Endothelial cell of umbilical vein (primary cell): ENCODE data around the gene UVRAG. TPM values are rescaled to one million over a fixed set of nuclear protein-coding genes. Genes with fewer than 3 reads are reported as not detected.

Experiments
- BruUV-seq: library from RNA; stranded (reverse); fragments of 400-500 nt; replicated peaks from 2 replicates; lab custom pipeline; 2021; lab: Mats Ljungman, UMichigan
- CTCF ChIA-PET: fragments of 300-600, 350-600 bp; sonication (Branson Sonifier 250); formaldehyde crosslinking; loops from one replicate; lab custom pipeline; 2021; ENCODE audit warnings: antibody characterized with exemption, inconsistent platforms; lab: Charles Lee
- POLR2A ChIA-PET: fragments of 300-600, 350-600 bp; sonication (Branson Sonifier 250); formaldehyde crosslinking; loops from one replicate; lab custom pipeline; 2021; ENCODE audit warnings: antibody characterized with exemption, inconsistent platforms; lab: Charles Lee
- DNase-seq: peaks from one replicate; pipeline ENCODE4 v3.0.0-alpha.2; 2011; ENCODE audit warnings: low read depth, low spot score
- FAIRE-seq: peaks from 2 replicates; lab custom pipeline; 2011; peaks lifted over from hg19 to GRCh38; lab: Jason Lieb, UNC
- H2AFZ ChIP-seq: 2 replicates; pipeline ENCODE4 v1.6.0; 2012; ENCODE audit warnings: low read depth, low read length, control low read depth, inconsistent platforms
- H3K27ac ChIP-seq: 2 replicates; pipeline ENCODE4 v1.5.1; 2011; ENCODE audit warnings: low read depth, mild to moderate bottlenecking, control low read depth, low read length, moderate library complexity; ENCODE audit not compliant: insufficient read depth
- H3K27me3 ChIP-seq, 2 experiments: 2 replicates each; pipeline versions ENCODE4 v1.6.0 to v1.6.1; 2011; ENCODE audit warnings: low read length in 2 of 2, mixed read lengths in 1 of 2; ENCODE audit not compliant: control insufficient read depth in 2 of 2, insufficient read depth in 2 of 2
- H3K36me3 ChIP-seq, 2 experiments: 2 replicates in 1 of 2; 3 replicates in 1 of 2; pipeline ENCODE4 v1.5.1; 2011; ENCODE audit warnings: low read length in 2 of 2, mild to moderate bottlenecking in 1 of 2, moderate library complexity in 1 of 2; ENCODE audit not compliant: control insufficient read depth in 2 of 2, insufficient read depth in 2 of 2; ENCODE audit errors: extremely low read depth in 1 of 2
- H3K4me1 ChIP-seq: 3 replicates; pipeline ENCODE4 v1.5.1; 2011; ENCODE audit warnings: mild to moderate bottlenecking, low read length; ENCODE audit not compliant: control insufficient read depth, insufficient read depth; ENCODE audit errors: extremely low read depth
- H3K4me2 ChIP-seq: 2 replicates; pipeline ENCODE4 v1.6.1; 2011; ENCODE audit warnings: low read length, control low read depth, mixed read lengths; ENCODE audit not compliant: insufficient read depth
- H3K4me3 ChIP-seq, 3 experiments: fragments of 200-600 bp in 1 of 3; sonication (generic), shearing (Covaris generic) in 1 of 3; replicated peaks in 1 of 3; 2 replicates each; pipeline ENCODE4 v1.5.1; 2011 to 2016; ENCODE audit warnings: control low read depth in 3 of 3, low read length in 3 of 3, mild to moderate bottlenecking in 2 of 3, inconsistent platforms in 1 of 3, low read depth in 1 of 3, moderate library complexity in 1 of 3; ENCODE audit not compliant: insufficient read depth in 1 of 3
- H3K79me2 ChIP-seq: 2 replicates; pipeline ENCODE4 v1.6.0; 2012; ENCODE audit warnings: low read length, inconsistent platforms; ENCODE audit not compliant: control insufficient read depth, insufficient read depth
- H3K9ac ChIP-seq: replicated peaks from 2 replicates; pipeline ENCODE3; 2011; ENCODE audit warnings: low read length, control low read depth; ENCODE audit not compliant: insufficient read depth; ENCODE audit errors: extremely low read depth
- H3K9me1 ChIP-seq: replicated peaks from 3 replicates; pipeline ENCODE4 v1.6.0; 2011; ENCODE audit warnings: mild to moderate bottlenecking, low read length; ENCODE audit not compliant: control insufficient read depth, insufficient read depth; ENCODE audit errors: extremely low read depth
- H3K9me3 ChIP-seq: replicated peaks from 2 replicates; pipeline ENCODE4 v1.5.1; 2012; ENCODE audit warnings: low read length, inconsistent platforms; ENCODE audit not compliant: control insufficient read depth, insufficient read depth
- H4K20me1 ChIP-seq: replicated peaks from 2 replicates; pipeline ENCODE3; 2011; ENCODE audit warnings: mild to moderate bottlenecking, low read length; ENCODE audit not compliant: control insufficient read depth, insufficient read depth; ENCODE audit errors: extremely low read depth
- EZH2 ChIP-seq: IDR thresholded peaks from 2 replicates; pipeline ENCODE4 v1.6.1; 2012; ENCODE audit warnings: borderline replicate concordance, low read depth, mild to moderate bottlenecking, moderate library complexity, low read length, inconsistent platforms; ENCODE audit not compliant: severe bottlenecking
- FOS ChIP-seq: IDR thresholded peaks from 2 replicates; pipeline ENCODE4 v1.6.1; 2011; ENCODE audit warnings: mild to moderate bottlenecking, low read length, moderate library complexity, borderline replicate concordance; ENCODE audit not compliant: insufficient read depth
- GATA2 ChIP-seq: IDR thresholded peaks from 2 replicates; pipeline ENCODE4 v1.7.0; 2011; ENCODE audit warnings: low read depth, mild to moderate bottlenecking, moderate library complexity, mixed read lengths, low read length; ENCODE audit not compliant: insufficient read length, insufficient read depth
- JUN ChIP-seq: IDR thresholded peaks from 2 replicates; pipeline ENCODE4 v1.6.1; 2011; ENCODE audit warnings: borderline replicate concordance, low read depth; ENCODE audit not compliant: insufficient read length, insufficient read depth
- MAX ChIP-seq: IDR thresholded peaks from 2 replicates; pipeline ENCODE4 v1.6.1; 2011; ENCODE audit not compliant: insufficient read depth, insufficient read length
- MYC ChIP-seq: IDR thresholded peaks from one replicate; pipeline ENCODE4 v1.6.1; 2011; ENCODE audit warnings: mild to moderate bottlenecking, low read depth, low read length
- POLR2A ChIP-seq: IDR thresholded peaks from 2 replicates; pipeline ENCODE4 v1.6.1; 2012; ENCODE audit warnings: low read depth, mild to moderate bottlenecking, control low read depth, low read length
- POLR2AphosphoS5 ChIP-seq: IDR thresholded peaks from 2 replicates; pipeline ENCODE4 v1.6.1; 2012; ENCODE audit warnings: low read depth, mild to moderate bottlenecking, control low read depth, low read length, moderate library complexity; ENCODE audit not compliant: insufficient read depth
- dilution Hi-C: fragments of 300-500 bp; cut with MboI; formaldehyde crosslinking; loops from one replicate; pipeline ENCODE4 v1.15.0; 2019; ENCODE audit warnings: low sequenced_read_pairs; ENCODE audit not compliant: extremely low pct_ligation_motif_present
- intact Hi-C: fragments of 100-400 bp; cut with micrococcal nuclease; formaldehyde crosslinking; loops from one replicate; pipeline ENCODE4 v1.10.0; 2022
- polyA plus RNA-seq, 4 experiments: library from polyadenylated mRNA; depleted of rRNA in 3 of 4; stranded (reverse) in 3 of 4; unstranded in 1 of 4; fragments of >200 nt; gene quantifications; 2 replicates each; pipeline versions ENCODE4 v1.2.1 to v1.2.3, GENCODE V29; 2011 to 2012; ENCODE audit warnings: missing spikeins in 1 of 4
- total RNA-seq: library from RNA; stranded (reverse); gene quantifications from 2 replicates; pipeline ENCODE4 v1.2.3, GENCODE V29; 2021
- TF ChIP-seq, protein P1 (sequence below), 2 donors: IDR thresholded peaks; 1 replicate in 1 of 2; 2 replicates in 1 of 2; pipeline ENCODE4 v1.5.1; 2011; ENCODE audit warnings: low read length in 2 of 2, mild to moderate bottlenecking in 2 of 2, moderate library complexity in 2 of 2, control low read depth in 1 of 2, inconsistent platforms in 1 of 2, low read depth in 1 of 2; ENCODE audit not compliant: insufficient read depth in 1 of 2; ENCODE audit errors: extremely low read depth in 1 of 2

The UVRAG gene
- total and polyA plus RNA-seq, 2 donors (not counting 3 experiments of a cell fraction or from before 2014, with no cell fraction given) = 21.2 to 65.6 TPM

- no TSS peak for BruUV-seq
- Histone ChIP-seq H3K36me3 (no peaks in the 10 kb centered on the region), H3K9me1 (no peaks in the 10 kb centered on the region), H4K20me1 (no peaks in the 10 kb centered on the region), H3K4me2 (no peak overlapping the region), H3K27me3 (no peaks in the 10 kb centered on the region), H3K9me3 (no peaks in the 10 kb centered on the region), H3K27ac (no peak overlapping the region), H2AFZ (no peak overlapping the region), H3K79me2 (no peaks in the 10 kb centered on the region), H3K4me1 (peaks cover 18% of the 10 kb centered on the region), H3K9ac (no peak overlapping the region), H3K4me3 (no peak overlapping the region)
- intact Hi-C loops (loop anchor here (5.0 kb wide), 1 partner anchor 42 kb away; no protein-coding TSS in a partner anchor), dilution Hi-C loops (no loop called here)
- CTCF ChIA-PET = interaction anchor here (0.9 to 5.9 kb wide), 4 partner anchors 41 to 342 kb away, joined by 3 to 55 read pairs (median 6); no protein-coding TSS in a partner anchor
- no peak for TF ChIP-seq FOS
- POLR2A ChIA-PET = no interaction called here
- no peak for FAIRE-seq
- DNase-seq = no peak
Observed at GRCh38 chr11:75809991-75810390, 5.0 kb upstream of the UVRAG start.

- no peak overlapping the region for H3K9ac ChIP-seq
- no peak overlapping the region for H3K4me3 ChIP-seq
- no peaks in the 10 kb centered on the region for H3K27me3 ChIP-seq
- no peaks in the 10 kb centered on the region for H3K36me3 ChIP-seq
- BruUV-seq = no TSS peak
- H3K9me3 ChIP-seq = no peaks in the 10 kb centered on the region
- dilution Hi-C loops = no loop called here
- no peak overlapping the region for H3K4me2 ChIP-seq
- H3K4me1 ChIP-seq = peaks cover 18% of the 10 kb centered on the region
- no peak for DNase-seq
- intact Hi-C loops = loop anchor here (5.0 kb wide), 1 partner anchor 41 kb away; no protein-coding TSS in a partner anchor
- no peaks in the 10 kb centered on the region for H3K9me1 ChIP-seq
- no peaks in the 10 kb centered on the region for H4K20me1 ChIP-seq
- peak; percentile 37 for FAIRE-seq
- peaks cover 7% of the 10 kb centered on the region for H3K79me2 ChIP-seq
- CTCF ChIA-PET = interaction anchor here (0.9 to 5.9 kb wide), 5 partner anchors 8 to 342 kb away, joined by 3 to 59 read pairs (median 6); no protein-coding TSS in a partner anchor
- H2AFZ ChIP-seq = no peak overlapping the region
- POLR2A ChIA-PET = no interaction called here
- H3K27ac ChIP-seq = no peak overlapping the region
- TF ChIP-seq MYC (no peak), POLR2A (no peak), FOS (no peak), GATA2 (no peak), EZH2 (no peak), MAX (no peak), POLR2AphosphoS5 (no peak), JUN (no peak)
- TF ChIP-seq, protein P1, sequence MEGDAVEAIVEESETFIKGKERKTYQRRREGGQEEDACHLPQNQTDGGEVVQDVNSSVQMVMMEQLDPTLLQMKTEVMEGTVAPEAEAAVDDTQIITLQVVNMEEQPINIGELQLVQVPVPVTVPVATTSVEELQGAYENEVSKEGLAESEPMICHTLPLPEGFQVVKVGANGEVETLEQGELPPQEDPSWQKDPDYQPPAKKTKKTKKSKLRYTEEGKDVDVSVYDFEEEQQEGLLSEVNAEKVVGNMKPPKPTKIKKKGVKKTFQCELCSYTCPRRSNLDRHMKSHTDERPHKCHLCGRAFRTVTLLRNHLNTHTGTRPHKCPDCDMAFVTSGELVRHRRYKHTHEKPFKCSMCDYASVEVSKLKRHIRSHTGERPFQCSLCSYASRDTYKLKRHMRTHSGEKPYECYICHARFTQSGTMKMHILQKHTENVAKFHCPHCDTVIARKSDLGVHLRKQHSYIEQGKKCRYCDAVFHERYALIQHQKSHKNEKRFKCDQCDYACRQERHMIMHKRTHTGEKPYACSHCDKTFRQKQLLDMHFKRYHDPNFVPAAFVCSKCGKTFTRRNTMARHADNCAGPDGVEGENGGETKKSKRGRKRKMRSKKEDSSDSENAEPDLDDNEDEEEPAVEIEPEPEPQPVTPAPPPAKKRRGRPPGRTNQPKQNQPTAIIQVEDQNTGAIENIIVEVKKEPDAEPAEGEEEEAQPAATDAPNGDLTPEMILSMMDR (IDR thresholded peaks at IDR 0.05; ENCODE audit: extremely low read depth in 1 of 2, insufficient read depth in 1 of 2, low read depth in 1 of 2, low read length in 2 of 2) = no peak
Observed at GRCh38 chr11:75810637-75811390, 4.2 kb upstream of the UVRAG start.
